ENCODE data around the gene MAP3K13. TPM values are rescaled to one million over a fixed set of nuclear protein-coding genes. Genes with fewer than 3 reads are reported as not detected.
"Not testable (repeated sequence)": the region's sequence is repeated elsewhere in the genome, so short reads cannot be mapped to it uniquely, and the experiment has no call there.

The MAP3K13 gene
- total and polyA plus RNA-seq, 2 donors (not counting 1 experiment from before 2014, with no cell fraction given): 15.0 to 28.2 TPM

DNA sequence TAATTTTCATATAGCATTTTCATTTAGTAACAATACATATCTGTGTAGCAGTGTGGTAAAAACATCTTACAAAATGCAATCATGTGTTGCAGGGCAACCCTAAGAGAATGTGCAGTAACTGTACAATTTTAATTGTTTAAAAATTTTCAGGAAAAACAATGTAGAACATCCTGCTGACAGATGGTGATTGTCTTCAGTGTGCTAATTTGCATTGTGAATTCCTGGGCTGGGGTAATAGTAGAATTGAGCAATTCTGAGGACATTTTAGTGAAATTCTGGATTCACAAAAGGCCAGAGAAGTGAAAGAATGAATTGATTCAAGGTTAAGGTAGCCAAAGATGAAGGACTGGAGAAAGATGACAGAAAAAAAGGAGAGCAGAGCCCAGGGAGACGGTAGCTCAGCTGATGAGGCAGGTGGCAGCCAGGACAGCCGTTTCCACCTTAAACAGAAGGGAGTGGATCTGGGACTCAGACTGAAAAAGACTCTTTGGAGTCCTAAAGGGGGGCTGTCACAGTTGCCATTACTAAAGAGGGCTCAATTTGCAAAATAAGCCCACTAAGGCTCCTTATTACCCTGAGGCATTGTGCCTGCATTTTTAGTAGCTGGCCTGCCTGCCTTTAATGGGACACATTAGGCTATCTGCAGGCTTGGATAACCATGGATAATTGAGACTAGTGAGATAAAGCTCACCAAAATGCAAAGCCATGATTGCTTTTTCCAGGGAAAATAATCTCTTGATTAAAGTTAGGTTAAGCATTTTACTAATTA lies 8.6 kb downstream of the MAP3K13 start:
- Histone ChIP-seq H2AFZ (ENCODE audit: low read length) (no peak overlapping the region), H3K4me1 (ENCODE audit: control insufficient read depth, extremely low read depth, insufficient read depth, low read length) (no peaks in the 10 kb centered on the region), H4K20me1 (ENCODE audit: control insufficient read depth, extremely low read depth, insufficient read depth, low read length) (no peaks in the 10 kb centered on the region), H3K4me2 (ENCODE audit: extremely low read depth, insufficient read depth, low read length) (no peak overlapping the region), H3K79me2 (ENCODE audit: control insufficient read depth, insufficient read depth, low read length) (no peaks in the 10 kb centered on the region), H3K27ac (ENCODE audit: insufficient read depth, low read length) (no peak overlapping the region), H3K4me3 (replicated peaks in 1 of 4; ENCODE audit: control extremely low read depth in 1 of 4, insufficient read depth in 1 of 4, low read depth in 3 of 4, low read length in 4 of 4) (no peak overlapping the region), H3K27me3 (ENCODE audit: control insufficient read depth, insufficient read depth, low read length) (no peaks in the 10 kb centered on the region), H3K36me3 (ENCODE audit: control insufficient read depth, insufficient read depth, low read length) (no peaks in the 10 kb centered on the region), H3K9ac (ENCODE audit: insufficient read depth, low read length) (no peak overlapping the region), H3K9me3 (ENCODE audit: control insufficient read depth, insufficient read depth, low read depth, low read length) (no peaks in the 10 kb centered on the region)
- no peak for DNase-seq (ENCODE audit: low read depth in 2 of 2)
- TF ChIP-seq EZH2 (IDR thresholded peaks at IDR 0.05; ENCODE audit: low read length, missing control alignments): no peak
- no peak for TF ChIP-seq CTCF (conservative IDR thresholded peaks at IDR 0.05 in 1 of 2, IDR thresholded peaks at IDR 0.05 in 1 of 2; ENCODE audit: low read depth in 1 of 2, low read length in 2 of 2)

- no peaks in the 10 kb centered on the region for H3K9me3 ChIP-seq (ENCODE audit: control insufficient read depth, insufficient read depth, low read depth, low read length)
- no peak overlapping the region for H3K4me3 ChIP-seq (replicated peaks in 1 of 4; ENCODE audit: control extremely low read depth in 1 of 4, insufficient read depth in 1 of 4, low read depth in 3 of 4, low read length in 4 of 4)
- H3K36me3 ChIP-seq (ENCODE audit: control insufficient read depth, insufficient read depth, low read length): no peaks in the 10 kb centered on the region
- no peaks in the 10 kb centered on the region for H3K79me2 ChIP-seq (ENCODE audit: control insufficient read depth, insufficient read depth, low read length)
- no peak overlapping the region for H3K27ac ChIP-seq (ENCODE audit: insufficient read depth, low read length)
- no peak for TF ChIP-seq CTCF (conservative IDR thresholded peaks at IDR 0.05 in 1 of 2, IDR thresholded peaks at IDR 0.05 in 1 of 2; ENCODE audit: low read depth in 1 of 2, low read length in 2 of 2)
- no peak for TF ChIP-seq EZH2 (IDR thresholded peaks at IDR 0.05; ENCODE audit: low read length, missing control alignments)
- H3K9ac ChIP-seq (ENCODE audit: insufficient read depth, low read length): no peak overlapping the region
- no peak for DNase-seq (ENCODE audit: low read depth in 2 of 2)
- H2AFZ ChIP-seq (ENCODE audit: low read length): no peak overlapping the region
- no peaks in the 10 kb centered on the region for H3K4me1 ChIP-seq (ENCODE audit: control insufficient read depth, extremely low read depth, insufficient read depth, low read length)
- no peaks in the 10 kb centered on the region for H4K20me1 ChIP-seq (ENCODE audit: control insufficient read depth, extremely low read depth, insufficient read depth, low read length)
- H3K27me3 ChIP-seq (ENCODE audit: control insufficient read depth, insufficient read depth, low read length): no peaks in the 10 kb centered on the region
- H3K4me2 ChIP-seq (ENCODE audit: extremely low read depth, insufficient read depth, low read length): no peak overlapping the region
Observed at GRCh38 chr3:185381320-185382058, 18.6 kb downstream of the MAP3K13 start.

DNA sequence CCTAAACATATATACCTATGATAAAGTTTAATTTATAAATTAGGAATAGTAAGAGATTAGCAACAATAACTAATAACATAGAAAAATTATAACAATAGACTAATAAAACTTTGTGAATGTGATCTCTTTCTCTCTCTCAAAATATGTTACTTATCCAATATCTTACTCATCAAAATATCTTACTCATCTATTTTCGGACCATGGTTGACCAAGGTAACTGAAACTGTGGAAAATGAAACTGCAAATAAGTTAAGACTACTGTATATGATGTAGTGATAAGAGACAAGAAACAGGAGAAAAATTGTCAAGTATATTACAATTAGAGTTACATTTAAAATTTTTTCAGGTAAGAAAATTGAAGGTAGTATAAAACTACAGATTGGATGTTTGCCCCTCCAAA lies 19.2 kb downstream of the MAP3K13 start:
- TF ChIP-seq EZH2 (IDR thresholded peaks at IDR 0.05; ENCODE audit: low read length, missing control alignments): no peak
- Histone ChIP-seq H3K27me3 (ENCODE audit: control insufficient read depth, insufficient read depth, low read length) (no peaks in the 10 kb centered on the region), H3K79me2 (ENCODE audit: control insufficient read depth, insufficient read depth, low read length) (no peaks in the 10 kb centered on the region), H3K4me1 (ENCODE audit: control insufficient read depth, extremely low read depth, insufficient read depth, low read length) (no peaks in the 10 kb centered on the region), H2AFZ (ENCODE audit: low read length) (no peak overlapping the region), H3K27ac (ENCODE audit: insufficient read depth, low read length) (no peak overlapping the region), H3K36me3 (ENCODE audit: control insufficient read depth, insufficient read depth, low read length) (no peaks in the 10 kb centered on the region), H4K20me1 (ENCODE audit: control insufficient read depth, extremely low read depth, insufficient read depth, low read length) (no peaks in the 10 kb centered on the region), H3K9ac (ENCODE audit: insufficient read depth, low read length) (no peak overlapping the region), H3K4me2 (ENCODE audit: extremely low read depth, insufficient read depth, low read length) (no peak overlapping the region), H3K9me3 (ENCODE audit: control insufficient read depth, insufficient read depth, low read depth, low read length) (no peaks in the 10 kb centered on the region), H3K4me3 (replicated peaks in 1 of 4; ENCODE audit: control extremely low read depth in 1 of 4, insufficient read depth in 1 of 4, low read depth in 3 of 4, low read length in 4 of 4) (no peak overlapping the region)
- DNase-seq (ENCODE audit: low read depth in 2 of 2): no peak

- not testable (repeated sequence) for H2AFZ ChIP-seq (ENCODE audit: low read length); H3K27ac ChIP-seq (ENCODE audit: insufficient read depth, low read length); H3K4me1 ChIP-seq (ENCODE audit: control insufficient read depth, extremely low read depth, insufficient read depth, low read length); DNase-seq (ENCODE audit: low read depth in 2 of 2); H3K4me2 ChIP-seq (ENCODE audit: extremely low read depth, insufficient read depth, low read length); H3K27me3 ChIP-seq (ENCODE audit: control insufficient read depth, insufficient read depth, low read length); H4K20me1 ChIP-seq (ENCODE audit: control insufficient read depth, extremely low read depth, insufficient read depth, low read length); H3K9ac ChIP-seq (ENCODE audit: insufficient read depth, low read length); H3K79me2 ChIP-seq (ENCODE audit: control insufficient read depth, insufficient read depth, low read length); H3K9me3 ChIP-seq (ENCODE audit: control insufficient read depth, insufficient read depth, low read depth, low read length); H3K4me3 ChIP-seq (replicated peaks in 1 of 4; ENCODE audit: control extremely low read depth in 1 of 4, insufficient read depth in 1 of 4, low read depth in 3 of 4, low read length in 4 of 4); H3K36me3 ChIP-seq (ENCODE audit: control insufficient read depth, insufficient read depth, low read length)
Observed at GRCh38 chr3:185386515-185386914, 23.6 kb downstream of the MAP3K13 start.

Data from fibroblast of lung (primary cell).